Heart left ventricle (tissue), 13 donors: ENCODE data around the gene FBXL17.

Experiments used
- POLR2A ChIP-seq, 2 donors: fragments of 450-650 bp; IDR thresholded peaks; one replicate each; pipeline ENCODE4 v1.6.1; 2017; ENCODE audit warnings: antibody characterized with exemption in 2 of 2, mild to moderate bottlenecking in 2 of 2, moderate library complexity in 2 of 2
- TF ChIP-seq, protein P1 (sequence below), 12 donors: fragments of 200-600 bp; sonication (generic) in 4 of 12; IDR thresholded peaks; one replicate each; pipeline versions ENCODE4 v1.5.0 to v1.8.0; 2018 to 2022; ENCODE audit warnings: antibody characterized with exemption in 12 of 12, mild to moderate bottlenecking in 5 of 12
- donor health status: ischemic (EF 13 %, LVEDD 7.1; RV severe dilation, severe dysfunction).
- donor health status: DM: no; HTN: yes; CAD: no.
- donor health status: DM: no; HTN: no; CAD: no.
- donor health status: ischemic (EF 25% LVEDD 6.9; RV normal size, moderate dysfunction).
- donor health status: ischemic (EF 25% LVEDD 5.7; RV mildly dilated, moderate dysfunction).
- donor health status: ischemic (EF 35%, LVEDD 5.7; RV mildly dilated, moderate dysfunction).
- donor health status: nonischemic (EF 11% LVEDD 7.7; RV severe dilation, severe dysfunction).
- donor health status: DM: yes; HTN: yes; CAD: no.
- donor health status: PGD.
- donor health status: ischemic (EF 29% LVEDD 5.4; RV normal size, mild dysfunction).
- donor health status: nonischemic (EF 23%, LVEDD 6.1; RV moderate dilation, normal function).

- TF ChIP-seq, protein P1, sequence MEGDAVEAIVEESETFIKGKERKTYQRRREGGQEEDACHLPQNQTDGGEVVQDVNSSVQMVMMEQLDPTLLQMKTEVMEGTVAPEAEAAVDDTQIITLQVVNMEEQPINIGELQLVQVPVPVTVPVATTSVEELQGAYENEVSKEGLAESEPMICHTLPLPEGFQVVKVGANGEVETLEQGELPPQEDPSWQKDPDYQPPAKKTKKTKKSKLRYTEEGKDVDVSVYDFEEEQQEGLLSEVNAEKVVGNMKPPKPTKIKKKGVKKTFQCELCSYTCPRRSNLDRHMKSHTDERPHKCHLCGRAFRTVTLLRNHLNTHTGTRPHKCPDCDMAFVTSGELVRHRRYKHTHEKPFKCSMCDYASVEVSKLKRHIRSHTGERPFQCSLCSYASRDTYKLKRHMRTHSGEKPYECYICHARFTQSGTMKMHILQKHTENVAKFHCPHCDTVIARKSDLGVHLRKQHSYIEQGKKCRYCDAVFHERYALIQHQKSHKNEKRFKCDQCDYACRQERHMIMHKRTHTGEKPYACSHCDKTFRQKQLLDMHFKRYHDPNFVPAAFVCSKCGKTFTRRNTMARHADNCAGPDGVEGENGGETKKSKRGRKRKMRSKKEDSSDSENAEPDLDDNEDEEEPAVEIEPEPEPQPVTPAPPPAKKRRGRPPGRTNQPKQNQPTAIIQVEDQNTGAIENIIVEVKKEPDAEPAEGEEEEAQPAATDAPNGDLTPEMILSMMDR (IDR thresholded peaks at IDR 0.05) = no peak
- no peak for TF ChIP-seq POLR2A (IDR thresholded peaks at IDR 0.05)
Observed at GRCh38 chr5:107874795-107875194, 507.1 kb downstream of the FBXL17 start.
